Brain microvascular endothelial cell (primary cell): ENCODE results near the gene WDR86.

Source experiments
- DNase-seq: peaks from one replicate; pipeline ENCODE4 v3.0.0-alpha.2; 2020
- H3K27ac ChIP-seq: fragments of 250-450 bp; sonication (Bioruptor Pico); 2 replicates; pipeline ENCODE4 v1.5.1; 2020; ENCODE audit warnings: mild to moderate bottlenecking, moderate library complexity
- H3K27me3 ChIP-seq: fragments of 250-450 bp; sonication (Bioruptor Pico); replicated peaks from 2 replicates; pipeline ENCODE4 v1.5.1; 2020; ENCODE audit warnings: mild to moderate bottlenecking
- H3K36me3 ChIP-seq: fragments of 250-450 bp; sonication (Bioruptor Pico); replicated peaks from 2 replicates; pipeline ENCODE4 v1.5.1; 2020; ENCODE audit warnings: mild to moderate bottlenecking
- H3K4me3 ChIP-seq: 2 replicates; pipeline ENCODE4 v1.5.1; 2011; ENCODE audit warnings: low read depth, mild to moderate bottlenecking, control low read depth, low read length, moderate library complexity
- CTCF ChIP-seq: IDR thresholded peaks from 2 replicates; pipeline ENCODE4 v1.5.1; 2011; ENCODE audit warnings: low read depth, mild to moderate bottlenecking, moderate library complexity, low read length, control low read depth, inconsistent platforms; ENCODE audit errors: missing control alignments
- in situ Hi-C: cut with HindIII; loops from 2 replicates; pipeline ENCODE4 v1.10.0; 2017; ENCODE audit warnings: low sequenced_read_pairs, low pct_ligation_motif_present

The WDR86 gene

DNA sequence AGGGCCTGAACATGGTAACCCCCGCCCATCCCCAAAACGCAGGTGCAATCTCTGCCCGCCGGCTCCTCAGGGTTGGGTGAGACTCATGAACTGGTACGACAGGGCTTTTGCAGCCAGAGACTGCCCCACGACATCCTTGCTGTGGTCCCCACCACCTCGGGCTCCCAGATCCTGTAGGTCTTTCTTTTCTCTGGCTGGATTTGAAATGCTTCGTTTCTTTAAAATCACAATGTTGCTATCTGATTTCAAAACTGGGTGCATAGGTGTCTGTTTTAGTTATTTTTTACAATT lies 21.9 kb downstream of the WDR86 start:
- Histone ChIP-seq H3K27ac (no peak overlapping the region), H3K36me3 (no peaks in the 10 kb centered on the region), H3K4me3 (no peak overlapping the region), H3K27me3 (peaks cover 5% of the 10 kb centered on the region)
- in situ Hi-C loops, result no loop called here
- no peak for TF ChIP-seq CTCF
- no peak for DNase-seq

- no peak for DNase-seq
- Histone ChIP-seq H3K27me3 (peaks cover 8% of the 10 kb centered on the region), H3K27ac (no peak overlapping the region), H3K36me3 (no peaks in the 10 kb centered on the region), H3K4me3 (no peak overlapping the region)
- TF ChIP-seq CTCF, result no peak
- in situ Hi-C loops, result no loop called here
Observed at GRCh38 chr7:151387161-151388006, 22.5 kb downstream of the WDR86 start.

GRCh38 chr7:151386301-151387160 lies 23.3 kb downstream of the WDR86 start:
- DNase-seq, result no peak
- no peaks in the 10 kb centered on the region for H3K36me3 ChIP-seq
- in situ Hi-C loops, result no loop called here
- no peak overlapping the region for H3K4me3 ChIP-seq
- TF ChIP-seq CTCF, result no peak
- no peak overlapping the region for H3K27ac ChIP-seq
- peaks cover 11% of the 10 kb centered on the region for H3K27me3 ChIP-seq

DNA sequence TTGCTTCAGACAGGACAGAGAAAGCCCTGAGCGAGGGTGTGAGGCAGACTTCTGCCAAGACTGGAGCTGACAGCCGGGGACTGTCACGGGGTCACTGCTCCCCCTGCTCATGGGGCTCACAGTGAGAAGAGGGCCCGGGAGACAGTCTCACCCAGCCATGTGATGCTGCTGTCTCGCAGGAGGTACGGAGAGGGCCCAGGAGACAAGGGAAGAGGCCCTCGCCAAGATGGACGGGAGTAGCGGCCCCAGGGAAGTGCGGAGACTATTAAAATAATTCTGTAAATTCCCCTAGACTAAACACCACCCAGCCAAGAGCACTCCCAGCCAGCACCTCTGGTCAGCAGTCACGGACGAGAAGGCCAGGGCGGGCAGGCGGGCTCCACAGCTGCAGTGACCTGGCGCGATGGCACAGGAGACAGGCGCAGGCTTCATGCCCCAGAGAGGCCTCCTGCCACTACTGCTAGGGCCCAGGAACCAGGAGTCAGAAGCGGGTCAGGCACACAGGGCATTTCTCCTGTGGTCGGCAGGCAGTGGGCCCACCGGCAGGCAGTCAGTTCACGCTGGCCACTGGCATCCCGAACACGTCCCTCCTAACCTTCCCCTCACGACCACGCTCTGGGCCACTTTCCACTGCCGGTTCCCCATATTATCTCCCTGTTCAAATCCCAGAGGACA lies 24.1 kb downstream of the WDR86 start:
- peaks cover 12% of the 10 kb centered on the region for H3K27me3 ChIP-seq
- DNase-seq, result no peak
- no peak overlapping the region for H3K4me3 ChIP-seq
- no peak for TF ChIP-seq CTCF
- no peaks in the 10 kb centered on the region for H3K36me3 ChIP-seq
- H3K27ac ChIP-seq, result no peak overlapping the region
- in situ Hi-C loops, result no loop called here

GRCh38 chr7:151384776-151385625 lies 24.8 kb downstream of the WDR86 start:
- H3K4me3 ChIP-seq, result no peak overlapping the region
- H3K27me3 ChIP-seq, result peaks cover 12% of the 10 kb centered on the region
- TF ChIP-seq CTCF, result no peak
- H3K27ac ChIP-seq, result no peak overlapping the region
- no peaks in the 10 kb centered on the region for H3K36me3 ChIP-seq
- in situ Hi-C loops, result no loop called here
- no peak for DNase-seq
